Measurements from ENCODE around the gene HSD17B3. TPM values are rescaled to one million over a fixed set of nuclear protein-coding genes. Genes with fewer than 3 reads are reported as not detected.

HSD17B3 gene
- total and polyA plus RNA-seq, 2 experiments from 2014 or later: not detected

DNA sequence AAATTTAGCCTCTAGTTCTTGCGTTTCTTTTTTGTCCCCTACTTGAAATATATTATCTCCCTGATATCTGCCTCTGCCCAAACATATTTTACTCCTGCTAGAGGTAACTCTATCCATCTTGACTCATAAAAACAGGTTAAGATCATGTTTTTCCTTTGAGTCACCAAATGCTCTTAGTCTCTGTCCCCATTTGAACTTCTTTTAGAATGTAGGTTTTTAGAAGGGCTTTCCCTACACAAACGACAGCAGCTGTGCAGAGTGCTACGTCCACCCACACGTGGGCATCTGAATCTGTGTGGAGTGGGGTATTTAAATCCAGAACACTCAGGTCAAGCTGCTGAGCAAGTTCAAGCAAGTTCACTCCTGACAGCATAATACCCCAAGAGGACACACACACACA lies 2.2 kb downstream of the HSD17B3 start:
- ATAC-seq: no peak
- no peak for DNase-seq (ENCODE audit: low spot score)
- H3K4me1 Mint-ChIP-seq: no peaks in the 10 kb centered on the region

More for the DNA sequence above, 2.2 kb downstream of the HSD17B3 start:
- TF ChIP-seq CREB1 (CRISPR knock-in tag; IDR thresholded peaks at IDR 0.05; ENCODE audit: low read depth) (no peak), ZNF331 (CRISPR knock-in tag; IDR thresholded peaks at IDR 0.05; ENCODE audit: low read depth) (no peak), REST (IDR thresholded peaks at IDR 0.05; ENCODE audit: unreplicated experiment) (no peak), ETS1 (IDR thresholded peaks at IDR 0.05) (no peak), ZNF114 (CRISPR knock-in tag; IDR thresholded peaks at IDR 0.05) (no peak), STAT1 (IDR thresholded peaks at IDR 0.05; ENCODE audit: unreplicated experiment) (no peak), EZH2phosphoT487 (IDR thresholded peaks at IDR 0.05; ENCODE audit: unreplicated experiment) (no peak), EZH2 (IDR thresholded peaks at IDR 0.05; ENCODE audit: low read depth, unreplicated experiment) (no peak), NANOG (IDR thresholded peaks at IDR 0.05; ENCODE audit: borderline replicate concordance) (no peak), JUNB (IDR thresholded peaks at IDR 0.05; ENCODE audit: unreplicated experiment) (no peak), POLR2AphosphoS5 (IDR thresholded peaks at IDR 0.05; ENCODE audit: low read depth) (no peak)
- TF ChIP-seq, protein P1, sequence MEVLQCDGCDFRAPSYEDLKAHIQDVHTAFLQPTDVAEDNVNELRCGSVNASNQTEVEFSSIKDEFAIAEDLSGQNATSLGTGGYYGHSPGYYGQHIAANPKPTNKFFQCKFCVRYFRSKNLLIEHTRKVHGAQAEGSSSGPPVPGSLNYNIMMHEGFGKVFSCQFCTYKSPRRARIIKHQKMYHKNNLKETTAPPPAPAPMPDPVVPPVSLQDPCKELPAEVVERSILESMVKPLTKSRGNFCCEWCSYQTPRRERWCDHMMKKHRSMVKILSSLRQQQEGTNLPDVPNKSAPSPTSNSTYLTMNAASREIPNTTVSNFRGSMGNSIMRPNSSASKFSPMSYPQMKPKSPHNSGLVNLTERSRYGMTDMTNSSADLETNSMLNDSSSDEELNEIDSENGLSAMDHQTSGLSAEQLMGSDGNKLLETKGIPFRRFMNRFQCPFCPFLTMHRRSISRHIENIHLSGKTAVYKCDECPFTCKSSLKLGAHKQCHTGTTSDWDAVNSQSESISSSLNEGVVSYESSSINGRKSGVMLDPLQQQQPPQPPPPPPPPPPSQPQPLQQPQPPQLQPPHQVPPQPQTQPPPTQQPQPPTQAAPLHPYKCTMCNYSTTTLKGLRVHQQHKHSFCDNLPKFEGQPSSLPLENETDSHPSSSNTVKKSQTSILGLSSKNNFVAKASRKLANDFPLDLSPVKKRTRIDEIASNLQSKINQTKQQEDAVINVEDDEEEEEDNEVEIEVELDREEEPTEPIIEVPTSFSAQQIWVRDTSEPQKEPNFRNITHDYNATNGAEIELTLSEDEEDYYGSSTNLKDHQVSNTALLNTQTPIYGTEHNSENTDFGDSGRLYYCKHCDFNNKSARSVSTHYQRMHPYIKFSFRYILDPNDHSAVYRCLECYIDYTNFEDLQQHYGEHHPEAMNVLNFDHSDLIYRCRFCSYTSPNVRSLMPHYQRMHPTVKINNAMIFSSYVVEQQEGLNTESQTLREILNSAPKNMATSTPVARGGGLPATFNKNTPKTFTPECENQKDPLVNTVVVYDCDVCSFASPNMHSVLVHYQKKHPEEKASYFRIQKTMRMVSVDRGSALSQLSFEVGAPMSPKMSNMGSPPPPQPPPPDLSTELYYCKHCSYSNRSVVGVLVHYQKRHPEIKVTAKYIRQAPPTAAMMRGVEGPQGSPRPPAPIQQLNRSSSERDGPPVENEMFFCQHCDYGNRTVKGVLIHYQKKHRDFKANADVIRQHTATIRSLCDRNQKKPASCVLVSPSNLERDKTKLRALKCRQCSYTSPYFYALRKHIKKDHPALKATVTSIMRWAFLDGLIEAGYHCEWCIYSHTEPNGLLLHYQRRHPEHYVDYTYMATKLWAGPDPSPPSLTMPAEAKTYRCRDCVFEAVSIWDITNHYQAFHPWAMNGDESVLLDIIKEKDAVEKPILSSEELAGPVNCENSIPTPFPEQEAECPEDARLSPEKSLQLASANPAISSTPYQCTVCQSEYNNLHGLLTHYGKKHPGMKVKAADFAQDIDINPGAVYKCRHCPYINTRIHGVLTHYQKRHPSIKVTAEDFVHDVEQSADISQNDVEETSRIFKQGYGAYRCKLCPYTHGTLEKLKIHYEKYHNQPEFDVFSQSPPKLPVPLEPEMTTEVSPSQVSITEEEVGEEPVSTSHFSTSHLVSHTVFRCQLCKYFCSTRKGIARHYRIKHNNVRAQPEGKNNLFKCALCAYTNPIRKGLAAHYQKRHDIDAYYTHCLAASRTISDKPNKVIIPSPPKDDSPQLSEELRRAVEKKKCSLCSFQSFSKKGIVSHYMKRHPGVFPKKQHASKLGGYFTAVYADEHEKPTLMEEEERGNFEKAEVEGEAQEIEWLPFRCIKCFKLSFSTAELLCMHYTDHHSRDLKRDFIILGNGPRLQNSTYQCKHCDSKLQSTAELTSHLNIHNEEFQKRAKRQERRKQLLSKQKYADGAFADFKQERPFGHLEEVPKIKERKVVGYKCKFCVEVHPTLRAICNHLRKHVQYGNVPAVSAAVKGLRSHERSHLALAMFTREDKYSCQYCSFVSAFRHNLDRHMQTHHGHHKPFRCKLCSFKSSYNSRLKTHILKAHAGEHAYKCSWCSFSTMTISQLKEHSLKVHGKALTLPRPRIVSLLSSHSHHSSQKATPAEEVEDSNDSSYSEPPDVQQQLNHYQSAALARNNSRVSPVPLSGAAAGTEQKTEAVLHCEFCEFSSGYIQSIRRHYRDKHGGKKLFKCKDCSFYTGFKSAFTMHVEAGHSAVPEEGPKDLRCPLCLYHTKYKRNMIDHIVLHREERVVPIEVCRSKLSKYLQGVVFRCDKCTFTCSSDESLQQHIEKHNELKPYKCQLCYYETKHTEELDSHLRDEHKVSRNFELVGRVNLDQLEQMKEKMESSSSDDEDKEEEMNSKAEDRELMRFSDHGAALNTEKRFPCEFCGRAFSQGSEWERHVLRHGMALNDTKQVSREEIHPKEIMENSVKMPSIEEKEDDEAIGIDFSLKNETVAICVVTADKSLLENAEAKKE (CRISPR knock-in tag; IDR thresholded peaks at IDR 0.05): no peak
- TF ChIP-seq, protein P2, sequence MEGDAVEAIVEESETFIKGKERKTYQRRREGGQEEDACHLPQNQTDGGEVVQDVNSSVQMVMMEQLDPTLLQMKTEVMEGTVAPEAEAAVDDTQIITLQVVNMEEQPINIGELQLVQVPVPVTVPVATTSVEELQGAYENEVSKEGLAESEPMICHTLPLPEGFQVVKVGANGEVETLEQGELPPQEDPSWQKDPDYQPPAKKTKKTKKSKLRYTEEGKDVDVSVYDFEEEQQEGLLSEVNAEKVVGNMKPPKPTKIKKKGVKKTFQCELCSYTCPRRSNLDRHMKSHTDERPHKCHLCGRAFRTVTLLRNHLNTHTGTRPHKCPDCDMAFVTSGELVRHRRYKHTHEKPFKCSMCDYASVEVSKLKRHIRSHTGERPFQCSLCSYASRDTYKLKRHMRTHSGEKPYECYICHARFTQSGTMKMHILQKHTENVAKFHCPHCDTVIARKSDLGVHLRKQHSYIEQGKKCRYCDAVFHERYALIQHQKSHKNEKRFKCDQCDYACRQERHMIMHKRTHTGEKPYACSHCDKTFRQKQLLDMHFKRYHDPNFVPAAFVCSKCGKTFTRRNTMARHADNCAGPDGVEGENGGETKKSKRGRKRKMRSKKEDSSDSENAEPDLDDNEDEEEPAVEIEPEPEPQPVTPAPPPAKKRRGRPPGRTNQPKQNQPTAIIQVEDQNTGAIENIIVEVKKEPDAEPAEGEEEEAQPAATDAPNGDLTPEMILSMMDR (conservative IDR thresholded peaks at IDR 0.05; ENCODE audit: low read depth in 2 of 2): no peak
- no peak overlapping the region for H3K4me3 ChIP-seq
- H3K79me2 ChIP-seq (replicated peaks; ENCODE audit: insufficient read depth): no peaks in the 10 kb centered on the region
- Mint-ChIP-seq H3K9me3 (peaks cover 10% of the 10 kb centered on the region; the same call in 2 of the 3 replicates), H3K27ac (no peak overlapping the region), H3K27me3 (ENCODE audit: insufficient read depth, low read depth, poor library complexity) (peaks cover 4% of the 10 kb centered on the region), H3K36me3 (ENCODE audit: low read depth) (peaks cover 5% of the 10 kb centered on the region; the same call in 2 of the 3 replicates), H3K4me3 (no peak overlapping the region)
- H3K36me3 ChIP-seq (ENCODE audit: insufficient read depth): no peaks in the 10 kb centered on the region
- H3F3A ChIP-seq (replicated peaks; ENCODE audit: low read depth): no peaks in the 10 kb centered on the region
- no peak overlapping the region for H3K4me2 ChIP-seq
- no peak overlapping the region for H2AFZ ChIP-seq
- no peak overlapping the region for H3K27ac ChIP-seq (ENCODE audit: low read depth)
- no peaks in the 10 kb centered on the region for H3K4me1 ChIP-seq (ENCODE audit: insufficient read depth)
- H3K9me2 ChIP-seq (ENCODE audit: insufficient read depth): 0 out of 2 replicates have a peak, but pooled peaks cover 4% of the 10 kb centered on the region
- no peaks in the 10 kb centered on the region for H4K20me1 ChIP-seq (replicated peaks; ENCODE audit: insufficient read depth)
- no peaks in the 10 kb centered on the region for H3K27me3 ChIP-seq (ENCODE audit: insufficient read depth)

All from GM23338 (cell line).